ENCODE measurements around the gene TM4SF5.
"Not testable (repeated sequence)": the region's sequence is repeated elsewhere in the genome, so short reads cannot be mapped to it uniquely, and the experiment has no call there.

The TM4SF5 gene

DNA sequence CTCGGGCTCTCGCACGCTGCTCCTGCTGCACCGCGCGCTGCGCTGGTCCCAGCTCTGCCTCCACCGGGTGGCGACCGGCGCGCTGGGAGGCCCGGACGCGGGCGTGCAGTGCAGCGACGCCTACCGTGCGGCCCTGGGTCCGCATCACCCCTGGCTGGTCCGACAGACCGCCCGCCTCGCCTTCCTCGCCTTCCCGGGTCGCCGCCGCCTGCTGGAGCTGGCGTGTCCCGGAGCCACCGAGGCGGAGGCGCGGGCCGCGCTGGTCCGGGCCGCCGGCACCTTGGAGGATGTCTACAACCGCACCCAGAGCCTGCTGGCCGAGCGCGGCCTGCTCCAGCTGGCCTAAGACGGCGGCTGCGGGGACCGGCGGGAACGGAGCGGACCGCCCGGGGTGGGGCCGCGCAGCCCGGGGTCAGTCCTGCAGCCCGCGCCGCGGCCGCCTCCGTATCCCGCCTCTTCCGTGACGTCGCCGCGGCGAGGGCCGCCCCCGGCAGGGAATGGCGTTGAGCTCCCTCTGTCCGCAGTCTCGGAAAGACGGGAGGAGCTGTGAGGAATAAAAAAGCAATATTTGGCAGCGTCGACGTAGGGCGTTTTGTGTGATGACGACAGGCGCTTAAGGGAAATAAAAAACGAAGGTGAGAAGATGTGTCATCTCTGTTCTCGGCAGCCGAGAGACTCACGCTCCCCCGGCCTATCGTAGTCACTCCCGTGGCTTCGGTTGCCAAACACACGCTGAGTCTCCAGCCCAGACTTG lies 18.4 kb downstream of the TM4SF5 start:
- DNase-seq, result peak; percentile 82 to 86

DNA sequence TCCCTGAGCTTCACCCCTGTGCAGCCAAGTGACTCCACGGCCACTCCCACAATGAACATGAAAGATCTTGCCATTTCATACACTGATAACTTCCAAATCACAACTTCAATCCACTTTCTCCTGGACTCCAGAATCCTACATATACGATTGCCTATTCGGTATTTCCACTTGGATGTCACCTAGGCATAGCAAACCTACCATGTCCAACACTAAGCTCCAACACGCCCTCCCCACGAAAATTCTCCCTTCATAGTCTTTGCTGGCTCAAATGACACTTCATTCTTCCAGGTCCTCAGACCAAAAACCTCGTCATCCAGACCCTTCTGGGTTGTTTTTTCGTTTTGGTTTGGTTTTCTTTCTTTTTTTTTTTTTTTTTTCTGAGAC lies 19.0 kb downstream of the TM4SF5 start:
- DNase-seq, result no peak

DNA sequence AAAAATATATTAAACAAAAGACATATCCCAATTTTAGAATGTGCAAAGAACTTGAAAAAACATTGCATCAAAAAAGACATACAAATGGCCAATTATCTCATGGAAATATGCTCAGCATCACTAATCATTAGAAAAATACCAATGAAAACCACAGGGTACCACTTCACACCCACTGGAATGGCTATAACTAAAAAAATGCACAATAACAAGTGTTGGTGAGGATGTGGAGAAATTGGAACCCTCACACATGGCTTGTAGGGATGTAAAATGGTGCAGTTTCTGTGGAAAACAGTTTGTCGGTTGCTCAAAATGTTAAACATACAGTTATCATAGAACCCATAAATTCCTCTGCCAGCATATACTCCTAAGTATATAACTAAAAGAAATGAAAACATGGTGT lies 23.5 kb downstream of the TM4SF5 start:
- DNase-seq, result no peak

DNA sequence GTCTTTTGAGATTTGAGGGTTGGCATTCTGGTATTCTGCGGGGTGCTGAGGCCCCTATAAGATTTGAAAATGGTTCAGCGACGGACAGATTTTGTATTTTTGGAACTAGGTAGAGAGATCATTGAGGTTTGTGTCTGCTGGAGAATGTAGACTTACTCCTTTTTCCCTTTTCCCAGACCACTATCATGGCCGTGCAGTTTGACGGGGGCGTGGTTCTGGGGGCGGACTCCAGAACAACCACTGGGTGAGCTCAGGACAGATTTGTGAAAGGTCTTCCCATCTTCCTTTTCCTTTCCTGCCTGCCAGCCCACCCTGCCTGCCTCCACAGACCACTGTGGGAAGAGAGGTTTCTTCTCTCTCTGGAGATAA lies 24.9 kb downstream of the TM4SF5 start:
- peak; percentile 28 to 59 for DNase-seq

DNA sequence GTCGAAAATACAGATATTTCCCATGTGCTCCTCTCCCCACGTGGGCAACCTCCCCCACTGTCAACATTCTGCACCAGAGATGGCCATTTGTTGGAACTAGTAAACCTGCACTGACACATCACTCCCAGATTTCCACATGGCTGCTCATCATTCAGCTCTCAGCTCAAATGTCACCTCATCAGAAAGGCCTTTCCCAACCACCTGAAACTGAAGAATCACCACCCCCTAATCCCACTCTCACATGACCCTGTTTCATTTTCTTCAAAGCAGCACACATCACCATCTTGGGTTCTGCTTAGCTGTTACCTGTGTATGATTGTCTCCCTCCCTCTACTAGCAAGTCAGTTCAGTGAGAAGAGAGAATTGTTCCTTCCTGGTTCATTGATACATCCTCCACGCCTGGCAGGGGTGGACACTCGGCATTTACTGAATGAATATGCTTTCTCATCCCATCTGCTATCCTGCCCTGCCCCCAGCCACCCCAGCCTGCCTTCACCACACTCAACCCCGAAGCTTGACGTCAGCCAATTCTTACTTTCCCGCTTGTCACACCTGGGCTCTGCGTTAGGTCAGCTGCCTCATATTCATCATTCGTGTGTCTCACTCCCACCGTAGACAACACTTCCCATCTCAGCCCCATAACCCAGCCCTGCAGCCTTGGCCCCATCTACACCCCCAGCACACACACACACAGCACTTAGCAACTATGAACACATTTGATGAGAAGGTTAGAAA lies 28.9 kb downstream of the TM4SF5 start:
- no peak for DNase-seq

DNA sequence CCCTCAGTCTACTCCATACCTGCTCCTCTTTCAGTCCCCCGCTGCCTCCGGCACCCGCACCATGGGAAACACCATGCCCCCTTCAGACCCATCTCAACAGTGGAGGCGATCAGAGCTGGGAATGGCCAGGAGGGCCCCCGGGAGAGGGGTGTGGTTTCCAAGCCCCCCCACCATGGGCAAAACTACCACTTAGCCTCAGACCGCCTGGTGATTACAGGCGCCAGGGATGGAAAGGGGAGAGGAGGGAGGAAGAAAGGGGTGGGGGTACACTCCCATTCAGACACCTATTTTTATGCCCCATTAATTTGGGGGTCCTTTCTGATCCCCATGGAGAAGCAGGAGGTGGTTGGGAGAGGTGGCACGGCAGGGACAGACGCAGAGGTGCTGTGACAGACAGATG lies 30.5 kb downstream of the TM4SF5 start, which contains the start of gene C17orf114:
Gene C17orf114, minus strand, starts transcription at position 101 of the 400 bp plus-strand sequence.
- no peak for DNase-seq

DNA sequence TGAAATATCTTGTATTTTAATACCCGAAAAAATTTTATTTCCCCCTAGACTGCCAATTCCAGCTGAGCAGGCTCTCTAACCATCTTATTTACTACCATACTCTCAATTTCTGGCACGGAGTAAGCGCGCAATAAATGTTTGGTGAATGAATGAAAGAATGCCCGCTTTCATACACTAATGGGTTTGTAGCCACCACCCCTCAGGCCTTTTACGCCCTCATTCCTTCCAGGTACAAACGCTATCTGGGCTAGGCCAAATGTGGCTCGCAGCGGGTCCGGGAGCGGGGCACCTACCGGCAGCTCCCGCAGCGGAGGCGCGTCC lies 34.7 kb downstream of the TM4SF5 start:
- no peak for DNase-seq

DNA sequence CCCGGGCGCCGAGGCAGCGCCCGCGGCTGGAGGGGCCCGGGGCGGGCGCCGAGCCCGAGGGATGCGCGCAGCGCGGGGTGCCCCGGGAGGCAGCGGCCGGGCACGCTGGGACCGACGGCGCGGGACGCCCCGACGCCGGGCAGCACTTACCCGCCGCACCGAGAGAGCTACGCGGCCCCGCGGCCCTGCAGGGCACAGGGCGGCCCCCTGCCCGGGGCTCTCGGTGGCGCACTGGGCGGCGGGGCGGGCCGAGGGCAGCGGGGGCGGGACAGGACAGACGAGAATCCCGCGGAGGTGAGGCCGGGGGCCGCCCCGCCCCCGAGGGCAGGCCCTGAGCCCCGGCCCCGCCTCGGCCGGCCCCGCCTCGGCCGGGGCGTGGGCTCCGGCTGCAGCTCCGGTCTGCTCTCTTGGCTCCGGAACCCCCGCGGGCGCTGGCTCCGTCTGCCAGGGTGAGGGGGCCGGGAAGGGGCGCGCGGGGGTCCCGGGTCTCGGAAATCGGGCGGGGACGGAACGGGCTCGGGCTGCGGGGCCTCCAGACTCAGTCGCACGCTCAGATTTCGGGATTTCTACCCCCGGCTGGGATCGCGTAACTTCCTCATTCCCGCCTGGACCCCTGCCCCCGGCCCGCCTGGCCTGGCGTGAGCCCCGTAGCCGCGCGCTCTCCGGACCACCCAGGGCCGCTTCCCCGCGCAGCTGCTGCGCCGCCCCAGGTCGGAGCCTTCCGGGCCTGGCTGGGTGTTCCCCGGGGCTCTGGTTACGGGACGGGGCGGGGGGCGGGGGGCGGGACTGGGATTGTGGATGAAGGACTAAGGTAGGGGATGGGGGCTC lies 35.3 kb downstream of the TM4SF5 start, which contains the start of gene PLD2:
Gene PLD2, plus strand, starts transcription at position 376 of the 828 bp plus-strand sequence. CDS start 621 bp downstream, outside the sequence.
- peak; percentile 78 to 91 for DNase-seq

DNA sequence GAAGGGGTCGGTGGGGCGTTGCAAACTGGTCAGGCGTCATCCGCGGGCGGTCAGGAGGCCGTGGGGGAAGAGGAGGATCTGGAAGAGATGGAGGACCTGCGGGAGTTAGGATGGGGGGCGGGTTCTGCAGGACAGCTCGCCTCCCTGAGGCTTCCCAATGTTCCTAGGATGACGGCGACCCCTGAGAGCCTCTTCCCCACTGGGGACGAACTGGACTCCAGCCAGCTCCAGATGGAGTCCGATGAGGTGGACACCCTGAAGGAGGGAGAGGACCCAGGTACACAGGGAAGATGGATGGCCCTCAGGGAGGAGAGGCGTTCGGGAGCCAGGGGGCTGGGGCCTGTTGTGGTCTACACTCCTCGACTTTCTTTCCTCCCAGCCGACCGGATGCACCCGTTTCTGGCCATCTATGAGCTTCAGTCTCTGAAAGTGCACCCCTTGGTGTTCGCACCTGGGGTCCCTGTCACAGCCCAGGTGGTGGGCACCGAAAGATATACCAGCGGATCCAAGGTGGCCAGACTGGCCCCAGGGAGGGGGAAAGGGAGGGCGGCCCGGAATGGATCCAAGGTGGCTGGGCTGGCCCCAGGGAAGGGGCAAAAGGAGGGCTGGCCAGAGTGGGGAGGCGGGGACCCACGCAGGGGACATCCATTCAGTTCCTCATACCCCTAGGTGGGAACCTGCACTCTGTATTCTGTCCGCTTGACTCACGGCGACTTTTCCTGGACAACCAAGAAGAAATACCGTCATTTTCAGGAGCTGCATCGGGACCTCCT lies 36.1 kb downstream of the TM4SF5 start:
- DNase-seq, result no peak

DNA sequence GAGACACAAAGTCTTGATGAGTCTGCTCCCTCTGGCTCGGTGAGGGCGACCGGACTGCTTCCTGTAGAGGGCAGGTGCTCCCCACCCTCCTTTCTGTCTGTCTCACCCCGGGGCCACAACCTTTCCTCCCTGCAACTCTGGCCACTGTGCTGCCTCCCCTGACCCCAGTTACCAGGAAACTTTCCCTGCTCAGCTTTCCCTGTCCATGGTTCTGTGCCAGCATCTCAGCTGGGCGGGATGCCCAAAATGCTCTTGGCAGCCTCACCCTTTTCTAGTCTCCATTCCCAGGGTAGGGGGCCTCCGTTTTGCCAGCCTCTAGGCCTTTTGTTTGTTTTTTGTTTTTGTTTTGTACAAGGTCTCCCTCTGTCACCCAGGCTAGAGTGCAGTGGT lies 36.7 kb downstream of the TM4SF5 start:
- no peak for DNase-seq

DNA sequence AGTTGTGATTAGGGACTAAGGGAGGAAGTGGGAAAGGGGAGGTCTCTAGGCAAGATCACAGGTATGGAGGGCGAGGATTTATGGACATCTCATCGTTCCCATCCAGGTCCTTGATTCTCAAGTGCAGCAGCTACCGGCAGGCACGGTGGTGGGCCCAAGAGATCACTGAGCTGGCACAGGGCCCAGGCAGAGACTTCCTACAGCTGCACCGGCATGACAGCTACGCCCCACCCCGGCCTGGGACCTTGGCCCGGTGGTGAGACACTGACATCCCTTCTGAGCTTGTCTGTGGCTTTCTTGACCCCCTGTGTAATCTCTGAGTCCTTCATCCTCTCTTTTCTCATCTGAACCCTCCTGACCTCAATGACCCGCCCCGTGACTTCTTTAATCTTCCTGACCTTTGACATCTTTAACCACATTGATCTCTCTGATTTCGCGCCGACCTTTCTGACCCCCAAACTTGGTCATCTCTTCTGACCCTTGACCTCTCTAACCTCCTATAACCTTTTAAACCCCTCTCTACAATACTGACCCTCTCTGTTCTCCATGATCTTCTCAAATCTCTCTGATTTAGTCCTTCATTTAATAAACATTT lies 39.1 kb downstream of the TM4SF5 start:
- DNase-seq, result no peak

DNA sequence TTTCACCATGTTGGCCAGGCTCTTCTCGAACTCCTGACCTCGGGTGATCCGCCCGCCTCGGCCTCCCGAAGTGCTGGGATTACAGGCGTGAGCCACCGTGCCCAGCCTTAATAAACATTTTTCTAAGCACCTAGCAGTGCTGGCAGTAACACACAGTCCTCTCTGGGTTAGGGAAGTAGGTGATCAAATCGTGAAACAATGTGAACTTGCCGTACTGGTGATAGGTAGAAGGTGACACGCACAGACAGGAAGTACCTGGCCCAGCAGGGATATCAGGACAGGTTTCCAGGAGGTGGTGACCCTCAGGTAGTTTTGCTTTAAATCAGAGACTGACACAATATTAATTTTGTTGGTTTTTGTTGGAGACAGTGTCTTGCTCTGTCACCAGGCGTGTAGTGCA lies 39.8 kb downstream of the TM4SF5 start:
- DNase-seq, result no peak

DNA sequence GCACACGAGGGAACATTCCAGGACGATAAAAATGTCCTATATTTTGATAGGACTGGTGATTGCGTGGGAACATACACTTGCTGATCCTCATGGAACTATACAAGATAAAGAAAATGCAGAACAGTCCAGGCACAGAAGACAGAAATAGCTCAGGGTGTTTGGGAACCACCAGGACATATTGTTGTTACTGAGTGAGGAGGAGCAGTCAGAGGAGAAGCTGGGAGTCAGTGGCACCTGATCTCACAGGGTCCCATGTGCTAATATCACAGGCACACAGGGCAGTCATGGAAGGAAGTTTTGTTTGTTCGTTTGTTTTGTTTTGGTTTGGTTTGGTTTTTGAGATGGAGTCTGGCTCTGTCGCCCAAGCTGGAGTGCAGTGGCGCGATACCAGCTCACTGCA lies 41.0 kb downstream of the TM4SF5 start:
- no peak for DNase-seq

DNA sequence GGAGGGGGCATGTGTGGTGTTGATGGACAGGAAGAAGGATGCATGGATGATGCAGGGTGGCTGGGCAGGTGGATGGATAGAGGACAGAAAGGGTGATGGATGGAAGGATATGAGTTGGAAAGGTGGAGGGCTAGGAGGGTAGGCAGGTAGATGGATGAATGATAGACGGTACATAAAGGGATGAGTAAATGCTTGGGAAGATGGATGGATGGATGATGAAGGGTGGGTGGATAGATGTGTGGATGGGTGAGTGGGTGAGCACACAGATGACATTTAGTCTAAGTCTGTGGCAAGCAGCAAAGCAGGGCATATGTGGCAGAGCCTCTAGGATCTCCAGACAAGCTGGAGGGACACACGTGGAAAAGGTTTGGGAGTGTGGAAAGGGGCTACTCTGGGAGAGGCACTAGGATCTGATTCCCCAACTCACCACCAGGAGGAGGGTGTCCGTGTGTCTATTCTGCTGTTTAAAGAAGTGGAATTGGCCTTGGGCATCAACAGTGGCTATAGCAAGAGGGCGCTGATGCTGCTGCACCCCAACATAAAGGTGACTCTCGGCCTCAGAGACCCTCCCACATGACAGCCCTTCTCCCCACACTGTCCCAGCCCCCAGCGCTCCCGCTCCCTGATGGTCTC lies 43.5 kb downstream of the TM4SF5 start:
- DNase-seq, result peak in 1 of 2 donors; percentile 10

DNA sequence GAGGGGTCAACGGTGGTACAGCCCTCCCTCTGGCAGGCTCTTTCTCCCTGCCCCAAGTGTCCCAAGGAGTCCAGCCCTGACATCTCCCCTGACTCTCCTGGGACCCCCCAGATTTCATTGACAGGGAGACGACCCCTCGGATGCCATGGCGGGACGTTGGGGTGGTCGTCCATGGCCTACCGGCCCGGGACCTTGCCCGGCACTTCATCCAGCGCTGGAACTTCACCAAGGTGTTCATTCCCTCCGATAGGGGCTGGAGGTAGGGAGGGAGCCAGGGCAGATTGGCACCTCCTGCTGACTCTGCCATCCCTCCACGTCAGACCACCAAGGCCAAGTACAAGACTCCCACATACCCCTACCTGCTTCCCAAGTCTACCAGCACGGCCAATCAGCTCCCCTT lies 45.1 kb downstream of the TM4SF5 start:
- DNase-seq, result no peak

DNA sequence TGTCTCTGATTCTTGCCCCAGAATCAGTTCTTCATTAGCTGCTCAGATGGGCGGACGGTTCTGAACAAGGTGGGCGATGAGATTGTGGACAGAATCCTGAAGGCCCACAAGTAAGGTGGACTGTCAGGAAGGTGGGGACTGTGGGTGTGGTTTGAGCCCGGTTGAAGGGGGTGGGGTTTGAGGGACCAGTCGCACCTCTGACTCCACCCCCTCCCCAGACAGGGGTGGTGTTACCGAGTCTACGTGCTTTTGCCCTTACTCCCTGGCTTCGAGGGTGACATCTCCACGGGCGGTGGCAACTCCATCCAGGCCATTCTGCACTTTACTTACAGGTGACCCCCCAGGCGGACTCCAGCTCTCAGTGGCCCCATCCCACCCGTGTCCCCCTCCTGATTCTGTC lies 46.6 kb downstream of the TM4SF5 start:
- DNase-seq, result no peak

DNA sequence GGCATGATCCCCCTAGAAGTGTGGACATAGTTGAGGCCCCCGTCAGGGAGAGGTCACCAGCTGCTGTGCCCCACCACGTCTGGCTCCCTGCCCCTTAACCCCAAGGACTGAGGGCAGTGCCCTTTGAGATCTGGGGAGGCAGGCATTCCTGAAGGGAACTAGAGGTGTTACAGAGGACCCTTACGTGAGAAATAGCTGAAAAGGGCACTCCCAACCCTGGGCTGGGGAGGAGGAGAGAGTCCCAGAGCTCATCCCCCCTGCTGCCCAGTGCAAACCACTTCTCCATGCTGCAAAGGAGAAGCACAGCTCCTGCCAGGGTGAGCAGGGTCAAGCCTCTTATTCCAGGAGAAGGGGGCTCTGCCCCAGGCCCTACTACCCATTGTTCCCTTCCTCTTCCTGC lies 51.1 kb downstream of the TM4SF5 start:
- no peak for DNase-seq

DNA sequence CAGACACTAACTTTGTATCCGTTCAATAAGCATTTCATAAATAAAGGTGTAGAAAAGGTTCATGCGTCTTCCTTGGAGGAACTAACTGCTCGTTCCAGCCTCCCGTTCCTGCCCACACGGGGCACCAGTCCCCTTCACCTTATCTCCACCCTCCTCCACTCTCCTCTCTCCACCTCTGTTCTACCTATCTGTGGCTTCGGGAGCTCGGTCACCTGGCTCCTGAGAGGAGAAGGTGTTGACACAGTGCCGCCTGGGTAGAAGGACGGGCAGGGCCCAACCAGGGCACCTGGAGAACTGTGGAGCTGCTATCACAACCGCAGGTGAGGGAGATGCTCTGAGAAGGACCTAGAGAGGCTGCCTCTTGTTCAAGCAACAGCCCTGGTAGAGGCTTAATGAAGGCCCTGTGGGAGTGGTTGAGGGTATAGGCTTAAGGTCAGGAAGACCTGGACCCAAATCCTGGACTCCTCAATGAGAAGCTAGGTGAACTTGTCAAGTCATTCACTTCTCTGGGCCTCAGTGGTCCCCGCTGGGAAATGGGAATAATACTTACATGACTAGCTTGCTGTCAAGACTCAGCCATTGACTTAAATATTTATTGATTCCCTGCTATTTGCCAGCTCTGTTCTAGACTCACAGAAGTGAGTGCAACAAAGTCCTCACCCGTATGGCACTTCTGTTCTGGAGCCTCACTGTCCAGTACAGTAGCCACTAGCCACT lies 51.8 kb downstream of the TM4SF5 start:
- DNase-seq, result no peak

DNA sequence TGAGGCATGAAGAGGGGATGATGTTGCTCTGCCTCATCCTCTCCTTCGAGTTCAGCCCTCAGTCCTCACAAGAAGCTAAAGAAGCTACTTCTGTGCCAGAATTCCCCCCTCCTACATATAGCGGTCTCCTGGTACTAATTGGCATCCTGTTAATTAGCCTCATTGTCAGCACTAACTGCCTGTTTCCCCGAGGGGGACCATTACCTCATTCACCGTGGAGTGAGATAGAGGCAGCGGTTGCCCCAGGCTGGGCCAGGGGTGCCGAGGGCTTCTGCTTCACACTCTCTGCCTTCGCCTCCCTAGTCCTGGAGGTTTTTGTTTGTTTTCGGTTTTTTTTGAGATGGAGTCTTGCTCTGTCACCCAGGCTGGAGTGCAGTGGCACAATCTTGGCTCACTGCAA lies 55.7 kb downstream of the TM4SF5 start:
- DNase-seq, result no peak

DNA sequence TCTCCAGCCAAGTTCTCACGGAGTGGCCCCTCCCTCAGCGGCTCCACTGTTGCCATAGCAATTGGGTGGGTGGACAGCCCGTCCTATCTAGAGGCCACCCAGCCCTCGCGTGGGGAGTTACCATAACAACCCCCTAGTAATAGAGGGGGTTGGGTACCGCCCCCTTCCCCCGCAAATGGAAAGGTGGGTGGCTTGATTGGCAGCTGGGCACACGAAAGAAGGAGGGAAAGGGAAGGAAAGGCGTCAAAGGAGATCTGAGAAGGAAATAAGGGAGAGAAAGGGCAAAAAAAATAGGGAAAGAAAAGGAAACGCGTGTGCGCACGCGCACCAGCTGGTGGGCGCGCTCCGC lies 61.1 kb downstream of the TM4SF5 start:
- DNase-seq, result not testable (repeated sequence)
